ENCODE measurements around the gene HMOX1.
"Not testable (repeated sequence)": the region's sequence is repeated elsewhere in the genome, so short reads cannot be mapped to it uniquely, and the experiment has no call there.

DNA sequence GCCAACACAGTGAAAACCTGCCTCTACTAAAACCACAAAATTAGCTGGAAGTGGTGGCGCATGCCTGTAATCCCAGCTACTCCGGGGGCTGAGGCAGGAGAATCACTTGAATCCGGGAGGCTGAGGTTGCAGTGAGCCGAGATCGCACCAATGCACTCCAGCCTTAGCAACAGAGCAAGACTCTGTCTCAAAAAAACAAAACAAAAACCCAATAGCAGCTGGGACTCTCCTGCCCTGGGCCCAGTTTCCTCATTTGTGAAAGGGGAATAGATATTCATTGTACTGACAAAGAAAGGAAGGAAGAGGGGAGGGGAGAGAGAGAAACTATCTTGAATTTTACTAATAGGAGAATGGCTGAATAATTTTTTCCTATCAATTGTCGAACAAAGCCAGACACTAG lies 15.7 kb downstream of the HMOX1 start:
- not testable (repeated sequence) for TF ChIP-seq GABPA (IDR thresholded peaks at IDR 0.05; ENCODE audit: borderline replicate concordance, insufficient read depth, low read length); RAD21 (IDR thresholded peaks at IDR 0.05 in 1 of 2, conservative IDR thresholded peaks at IDR 0.05 in 1 of 2; ENCODE audit: low read depth in 2 of 2, low read length in 2 of 2); TAF1 (IDR thresholded peaks at IDR 0.05; ENCODE audit: low read depth, low read length); NANOG (IDR thresholded peaks at IDR 0.05; ENCODE audit: insufficient read depth, low read depth, low read length, poor library complexity, severe bottlenecking); TCF12 (IDR thresholded peaks at IDR 0.05; ENCODE audit: low read depth, low read length); POLR2AphosphoS5 (IDR thresholded peaks at IDR 0.05; ENCODE audit: low read depth, low read length); EZH2 (IDR thresholded peaks at IDR 0.05; ENCODE audit: low read depth, low read length, severe bottlenecking)
- TF ChIP-seq, protein P1, sequence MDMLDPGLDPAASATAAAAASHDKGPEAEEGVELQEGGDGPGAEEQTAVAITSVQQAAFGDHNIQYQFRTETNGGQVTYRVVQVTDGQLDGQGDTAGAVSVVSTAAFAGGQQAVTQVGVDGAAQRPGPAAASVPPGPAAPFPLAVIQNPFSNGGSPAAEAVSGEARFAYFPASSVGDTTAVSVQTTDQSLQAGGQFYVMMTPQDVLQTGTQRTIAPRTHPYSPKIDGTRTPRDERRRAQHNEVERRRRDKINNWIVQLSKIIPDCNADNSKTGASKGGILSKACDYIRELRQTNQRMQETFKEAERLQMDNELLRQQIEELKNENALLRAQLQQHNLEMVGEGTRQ (IDR thresholded peaks at IDR 0.05; ENCODE audit: low read length) = not testable (repeated sequence)
- TF ChIP-seq, protein P2, sequence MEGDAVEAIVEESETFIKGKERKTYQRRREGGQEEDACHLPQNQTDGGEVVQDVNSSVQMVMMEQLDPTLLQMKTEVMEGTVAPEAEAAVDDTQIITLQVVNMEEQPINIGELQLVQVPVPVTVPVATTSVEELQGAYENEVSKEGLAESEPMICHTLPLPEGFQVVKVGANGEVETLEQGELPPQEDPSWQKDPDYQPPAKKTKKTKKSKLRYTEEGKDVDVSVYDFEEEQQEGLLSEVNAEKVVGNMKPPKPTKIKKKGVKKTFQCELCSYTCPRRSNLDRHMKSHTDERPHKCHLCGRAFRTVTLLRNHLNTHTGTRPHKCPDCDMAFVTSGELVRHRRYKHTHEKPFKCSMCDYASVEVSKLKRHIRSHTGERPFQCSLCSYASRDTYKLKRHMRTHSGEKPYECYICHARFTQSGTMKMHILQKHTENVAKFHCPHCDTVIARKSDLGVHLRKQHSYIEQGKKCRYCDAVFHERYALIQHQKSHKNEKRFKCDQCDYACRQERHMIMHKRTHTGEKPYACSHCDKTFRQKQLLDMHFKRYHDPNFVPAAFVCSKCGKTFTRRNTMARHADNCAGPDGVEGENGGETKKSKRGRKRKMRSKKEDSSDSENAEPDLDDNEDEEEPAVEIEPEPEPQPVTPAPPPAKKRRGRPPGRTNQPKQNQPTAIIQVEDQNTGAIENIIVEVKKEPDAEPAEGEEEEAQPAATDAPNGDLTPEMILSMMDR (IDR thresholded peaks at IDR 0.05; ENCODE audit: control extremely low read depth in 1 of 3, insufficient read depth in 1 of 3, low read depth in 1 of 3, low read length in 3 of 3) = not testable (repeated sequence)
- TF ChIP-seq, protein P3, sequence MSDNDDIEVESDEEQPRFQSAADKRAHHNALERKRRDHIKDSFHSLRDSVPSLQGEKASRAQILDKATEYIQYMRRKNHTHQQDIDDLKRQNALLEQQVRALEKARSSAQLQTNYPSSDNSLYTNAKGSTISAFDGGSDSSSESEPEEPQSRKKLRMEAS (IDR thresholded peaks at IDR 0.05) = not testable (repeated sequence)
